Karpas-422 (cell line): ENCODE results near the gene LRIT2. TPM values are rescaled to one million over a fixed set of nuclear protein-coding genes. Genes with fewer than 3 reads are reported as not detected.

Source experiments
- DNase-seq: peaks from one replicate; pipeline ENCODE4 v3.0.0-alpha.2; 2015
- H2AFZ ChIP-seq: fragments of 200-600 bp; sonication (generic); 2 replicates; pipeline ENCODE4 v1.6.1; 2014; ENCODE audit warnings: antibody characterized with exemption, low read length, mixed read lengths
- H3K27ac ChIP-seq: fragments of 200-600 bp; sonication (generic); 2 replicates; pipeline ENCODE4 v1.5.1; 2014; ENCODE audit warnings: mild to moderate bottlenecking, low read length, moderate library complexity
- H3K27me3 ChIP-seq: fragments of 200-600 bp; sonication (generic); 2 replicates; pipeline ENCODE4 v1.6.1; 2014; ENCODE audit warnings: low read length, mixed read lengths
- H3K36me3 ChIP-seq: fragments of 200-600 bp; sonication (generic); 2 replicates; pipeline ENCODE4 v1.6.1; 2014; ENCODE audit warnings: low read length, mixed read lengths; ENCODE audit not compliant: insufficient read depth
- H3K4me1 ChIP-seq: fragments of 200-600 bp; sonication (generic); 2 replicates; pipeline ENCODE4 v1.6.1; 2014; ENCODE audit warnings: mild to moderate bottlenecking, low read length, mixed read lengths
- H3K4me2 ChIP-seq: fragments of 200-600 bp; sonication (generic); 2 replicates; pipeline ENCODE4 v1.6.1; 2014; ENCODE audit warnings: low read length, low read depth, mild to moderate bottlenecking; ENCODE audit not compliant: poor library complexity, severe bottlenecking
- H3K4me3 ChIP-seq: fragments of 200-600 bp; sonication (generic); 2 replicates; pipeline ENCODE4 v1.5.1; 2014; ENCODE audit warnings: mild to moderate bottlenecking, antibody characterized with exemption, low read length, mixed read lengths
- H3K79me2 ChIP-seq: fragments of 200-600 bp; sonication (generic); 2 replicates; pipeline ENCODE4 v1.6.1; 2014; ENCODE audit warnings: mild to moderate bottlenecking, low read length, mixed read lengths
- H3K9ac ChIP-seq: fragments of 200-600 bp; sonication (generic); 2 replicates; pipeline ENCODE4 v1.6.0; 2014; ENCODE audit warnings: low read length
- H3K9me2 ChIP-seq: fragments of 200-600 bp; sonication (generic), shearing (Covaris generic); replicated peaks from 2 replicates; pipeline ENCODE4 v1.6.0; 2014; ENCODE audit warnings: mild to moderate bottlenecking, low read length, moderate library complexity; ENCODE audit not compliant: insufficient read depth
- H3K9me3 ChIP-seq: fragments of 300-700, 200-600 bp; sonication (generic); 2 replicates; pipeline ENCODE4 v1.6.1; 2014; ENCODE audit warnings: low read length, mixed read lengths
- H4K20me1 ChIP-seq: fragments of 200-600 bp; sonication (generic); 2 replicates; pipeline ENCODE4 v1.6.1; 2014; ENCODE audit warnings: mild to moderate bottlenecking, antibody characterized with exemption, low read length, low read depth; ENCODE audit not compliant: insufficient read depth
- total RNA-seq: library from RNA; depleted of rRNA; stranded (reverse); fragments of >200 nt; shearing (Covaris generic); gene quantifications from 2 replicates; pipeline ENCODE4 v1.2.3, GENCODE V29; 2014; ENCODE audit warnings: low replicate concordance; rRNA removed

The LRIT2 gene
- not detected in 2 replicates for total RNA-seq

- Histone ChIP-seq H3K4me1 (no peaks in the 10 kb centered on the region), H3K9ac (no peak within 1 kb of the TSS), H3K9me2 (no peaks in the 10 kb centered on the region), H3K27ac (no peak within 1 kb of the TSS), H4K20me1 (no peaks in the 10 kb centered on the region), H3K4me3 (no peak within 1 kb of the TSS), H3K36me3 (no peaks in the 10 kb centered on the region), H3K4me2 (no peak within 1 kb of the TSS), H2AFZ (no peak within 1 kb of the TSS), H3K27me3 (no peaks in the 10 kb centered on the region), H3K79me2 (no peaks in the 10 kb centered on the region), H3K9me3 (no peaks in the 10 kb centered on the region)
- DNase-seq, result no peak
These were observed at the start of gene LRIT2 for GRCh38 chr10:84225427-84226173. Gene LRIT2 (minus strand): TSS chr10:84225544. CDS start chr10:84225520, 24 bp downstream.

GRCh38 chr10:84270708-84271107 is 45.4 kb upstream of the LRIT2 start:
- H3K9me3 ChIP-seq, result no peaks in the 10 kb centered on the region
- H3K36me3 ChIP-seq, result no peaks in the 10 kb centered on the region
- H2AFZ ChIP-seq, result no peak overlapping the region
- H3K4me2 ChIP-seq, result no peak overlapping the region
- no peak overlapping the region for H3K27ac ChIP-seq
- no peaks in the 10 kb centered on the region for H3K79me2 ChIP-seq
- no peaks in the 10 kb centered on the region for H3K27me3 ChIP-seq
- no peaks in the 10 kb centered on the region for H4K20me1 ChIP-seq
- no peak overlapping the region for H3K9ac ChIP-seq
- H3K4me3 ChIP-seq, result no peak overlapping the region
- H3K4me1 ChIP-seq, result no peaks in the 10 kb centered on the region
- no peak for DNase-seq
- no peaks in the 10 kb centered on the region for H3K9me2 ChIP-seq

- Histone ChIP-seq H3K9ac (no peak overlapping the region), H2AFZ (no peak overlapping the region), H3K4me2 (no peak overlapping the region), H3K4me1 (no peaks in the 10 kb centered on the region), H3K36me3 (no peaks in the 10 kb centered on the region), H3K27ac (no peak overlapping the region), H3K4me3 (no peak overlapping the region), H3K27me3 (no peaks in the 10 kb centered on the region), H3K79me2 (no peaks in the 10 kb centered on the region), H4K20me1 (no peaks in the 10 kb centered on the region), H3K9me3 (no peaks in the 10 kb centered on the region), H3K9me2 (no peaks in the 10 kb centered on the region)
- DNase-seq, result no peak
These were observed 44.4 kb upstream of the LRIT2 start for GRCh38 chr10:84269773-84270172.

- Histone ChIP-seq H4K20me1 (no peaks in the 10 kb centered on the region), H3K4me2 (no peak overlapping the region), H3K79me2 (no peaks in the 10 kb centered on the region), H3K9me2 (no peaks in the 10 kb centered on the region), H2AFZ (no peak overlapping the region), H3K9ac (no peak overlapping the region), H3K4me3 (no peak overlapping the region), H3K27ac (no peak overlapping the region), H3K36me3 (no peaks in the 10 kb centered on the region), H3K9me3 (no peaks in the 10 kb centered on the region), H3K4me1 (no peaks in the 10 kb centered on the region), H3K27me3 (no peaks in the 10 kb centered on the region)
- DNase-seq, result no peak
These were observed 43.8 kb upstream of the LRIT2 start for GRCh38 chr10:84269162-84269561.

- Histone ChIP-seq H3K9ac (no peak overlapping the region), H3K27me3 (no peaks in the 10 kb centered on the region), H3K9me3 (no peaks in the 10 kb centered on the region), H3K4me3 (no peak overlapping the region), H3K27ac (no peak overlapping the region), H4K20me1 (no peaks in the 10 kb centered on the region), H3K4me2 (no peak overlapping the region), H2AFZ (no peak overlapping the region), H3K9me2 (no peaks in the 10 kb centered on the region), H3K4me1 (no peaks in the 10 kb centered on the region), H3K36me3 (no peaks in the 10 kb centered on the region), H3K79me2 (no peaks in the 10 kb centered on the region)
- DNase-seq, result peak; percentile 67
These were observed 42.3 kb upstream of the LRIT2 start for GRCh38 chr10:84267503-84268126.

GRCh38 chr10:84265418-84265817 is 40.1 kb upstream of the LRIT2 start:
- Histone ChIP-seq H3K9me3 (no peaks in the 10 kb centered on the region), H3K9me2 (no peaks in the 10 kb centered on the region), H3K4me3 (no peak overlapping the region), H3K4me1 (no peaks in the 10 kb centered on the region), H3K4me2 (no peak overlapping the region), H2AFZ (no peak overlapping the region), H3K79me2 (no peaks in the 10 kb centered on the region), H3K36me3 (no peaks in the 10 kb centered on the region), H3K9ac (no peak overlapping the region), H4K20me1 (no peaks in the 10 kb centered on the region), H3K27me3 (no peaks in the 10 kb centered on the region), H3K27ac (no peak overlapping the region)
- no peak for DNase-seq

GRCh38 chr10:84264611-84265141 is 39.3 kb upstream of the LRIT2 start:
- H3K4me3 ChIP-seq, result no peak overlapping the region

GRCh38 chr10:84263716-84264115 is 38.4 kb upstream of the LRIT2 start:
- Histone ChIP-seq H2AFZ (no peak overlapping the region), H4K20me1 (no peaks in the 10 kb centered on the region), H3K4me2 (no peak overlapping the region), H3K79me2 (no peaks in the 10 kb centered on the region), H3K4me1 (no peaks in the 10 kb centered on the region), H3K9ac (no peak overlapping the region), H3K27me3 (no peaks in the 10 kb centered on the region), H3K9me3 (no peaks in the 10 kb centered on the region), H3K4me3 (no peak overlapping the region), H3K27ac (no peak overlapping the region), H3K9me2 (no peaks in the 10 kb centered on the region), H3K36me3 (no peaks in the 10 kb centered on the region)
- no peak for DNase-seq

More at GRCh38 chr10:84264611-84265141, 39.3 kb upstream of the LRIT2 start:
- H3K79me2 ChIP-seq, result no peaks in the 10 kb centered on the region
- H3K9me2 ChIP-seq, result no peaks in the 10 kb centered on the region
- DNase-seq, result peak; percentile 72
- H3K36me3 ChIP-seq, result no peaks in the 10 kb centered on the region
- H3K9me3 ChIP-seq, result no peaks in the 10 kb centered on the region
- H3K4me1 ChIP-seq, result no peaks in the 10 kb centered on the region
- no peaks in the 10 kb centered on the region for H3K27me3 ChIP-seq
- H3K9ac ChIP-seq, result no peak overlapping the region
- H4K20me1 ChIP-seq, result no peaks in the 10 kb centered on the region
- H3K4me2 ChIP-seq, result no peak overlapping the region
- no peak overlapping the region for H3K27ac ChIP-seq
- no peak overlapping the region for H2AFZ ChIP-seq
